ENCODE results near the gene DCAF15.

DNA sequence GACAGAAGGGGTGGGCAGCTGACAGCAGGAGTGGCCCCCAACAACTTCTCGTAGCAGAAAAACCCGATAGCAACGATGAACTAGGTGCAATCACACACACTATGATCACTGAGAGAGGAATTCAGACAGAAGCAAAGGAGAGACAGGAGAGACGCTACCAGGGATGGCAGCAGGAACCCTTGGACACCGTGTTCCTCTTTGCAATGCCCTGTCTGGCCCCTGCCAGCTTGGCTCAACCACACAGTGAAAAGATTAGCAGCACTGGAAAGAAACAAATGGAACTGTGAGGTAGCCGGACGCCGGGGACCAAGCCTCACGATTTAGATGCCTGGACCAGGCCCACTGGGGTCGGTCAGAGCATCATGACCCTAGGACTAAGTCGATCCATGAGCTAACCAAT, 23.6 kb downstream of the DCAF15 start:
- TF ChIP-seq, protein P1, sequence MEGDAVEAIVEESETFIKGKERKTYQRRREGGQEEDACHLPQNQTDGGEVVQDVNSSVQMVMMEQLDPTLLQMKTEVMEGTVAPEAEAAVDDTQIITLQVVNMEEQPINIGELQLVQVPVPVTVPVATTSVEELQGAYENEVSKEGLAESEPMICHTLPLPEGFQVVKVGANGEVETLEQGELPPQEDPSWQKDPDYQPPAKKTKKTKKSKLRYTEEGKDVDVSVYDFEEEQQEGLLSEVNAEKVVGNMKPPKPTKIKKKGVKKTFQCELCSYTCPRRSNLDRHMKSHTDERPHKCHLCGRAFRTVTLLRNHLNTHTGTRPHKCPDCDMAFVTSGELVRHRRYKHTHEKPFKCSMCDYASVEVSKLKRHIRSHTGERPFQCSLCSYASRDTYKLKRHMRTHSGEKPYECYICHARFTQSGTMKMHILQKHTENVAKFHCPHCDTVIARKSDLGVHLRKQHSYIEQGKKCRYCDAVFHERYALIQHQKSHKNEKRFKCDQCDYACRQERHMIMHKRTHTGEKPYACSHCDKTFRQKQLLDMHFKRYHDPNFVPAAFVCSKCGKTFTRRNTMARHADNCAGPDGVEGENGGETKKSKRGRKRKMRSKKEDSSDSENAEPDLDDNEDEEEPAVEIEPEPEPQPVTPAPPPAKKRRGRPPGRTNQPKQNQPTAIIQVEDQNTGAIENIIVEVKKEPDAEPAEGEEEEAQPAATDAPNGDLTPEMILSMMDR (IDR thresholded peaks at IDR 0.05), result no peak
- TF ChIP-seq POLR2A (IDR thresholded peaks at IDR 0.05), result no peak

Data from body of pancreas (tissue), 4 donors.